Uterus (tissue), 2 donors: ENCODE results near the gene SNU13.

Experiments used
- CTCF ChIP-seq, 4 experiments: fragments of 200-600 bp in 2 of 4; fragments of 450-650 bp in 2 of 4; sonication (generic) in 2 of 4; IDR thresholded peaks; one replicate each; pipeline ENCODE4 v1.5.1; 2016 to 2019; ENCODE audit warnings: antibody characterized with exemption in 4 of 4, mild to moderate bottlenecking in 2 of 4, moderate library complexity in 1 of 4
- POLR2A ChIP-seq, 2 donors: fragments of 450-650 bp; IDR thresholded peaks; one replicate each; pipeline ENCODE4 v1.6.1; 2016; ENCODE audit warnings: antibody characterized with exemption in 2 of 2, mild to moderate bottlenecking in 1 of 2, moderate library complexity in 1 of 2

GRCh38 chr22:41732096-41732772 lies 43.6 kb upstream of the SNU13 start:
- TF ChIP-seq CTCF (IDR thresholded peaks at IDR 0.05) (no peak), POLR2A (IDR thresholded peaks at IDR 0.05) (no peak)
